Choroid plexus epithelial cell (primary cell): Measurements from ENCODE around the gene EWSR1.

Experiments
- DNase-seq: peaks from one replicate; pipeline ENCODE4 v3.0.0-alpha.2; 2010; ENCODE audit warnings: low read depth
- H3K4me3 ChIP-seq: 2 replicates; pipeline ENCODE4 v1.5.1; 2011; ENCODE audit warnings: low read depth, mild to moderate bottlenecking, control low read depth, low read length, moderate library complexity
- TF ChIP-seq, protein P1 (sequence below): conservative IDR thresholded peaks from 2 replicates; pipeline ENCODE4 v1.5.1; 2011; ENCODE audit warnings: low read depth, mild to moderate bottlenecking, control low read depth, inconsistent platforms, low read length, moderate library complexity

The EWSR1 gene

DNA sequence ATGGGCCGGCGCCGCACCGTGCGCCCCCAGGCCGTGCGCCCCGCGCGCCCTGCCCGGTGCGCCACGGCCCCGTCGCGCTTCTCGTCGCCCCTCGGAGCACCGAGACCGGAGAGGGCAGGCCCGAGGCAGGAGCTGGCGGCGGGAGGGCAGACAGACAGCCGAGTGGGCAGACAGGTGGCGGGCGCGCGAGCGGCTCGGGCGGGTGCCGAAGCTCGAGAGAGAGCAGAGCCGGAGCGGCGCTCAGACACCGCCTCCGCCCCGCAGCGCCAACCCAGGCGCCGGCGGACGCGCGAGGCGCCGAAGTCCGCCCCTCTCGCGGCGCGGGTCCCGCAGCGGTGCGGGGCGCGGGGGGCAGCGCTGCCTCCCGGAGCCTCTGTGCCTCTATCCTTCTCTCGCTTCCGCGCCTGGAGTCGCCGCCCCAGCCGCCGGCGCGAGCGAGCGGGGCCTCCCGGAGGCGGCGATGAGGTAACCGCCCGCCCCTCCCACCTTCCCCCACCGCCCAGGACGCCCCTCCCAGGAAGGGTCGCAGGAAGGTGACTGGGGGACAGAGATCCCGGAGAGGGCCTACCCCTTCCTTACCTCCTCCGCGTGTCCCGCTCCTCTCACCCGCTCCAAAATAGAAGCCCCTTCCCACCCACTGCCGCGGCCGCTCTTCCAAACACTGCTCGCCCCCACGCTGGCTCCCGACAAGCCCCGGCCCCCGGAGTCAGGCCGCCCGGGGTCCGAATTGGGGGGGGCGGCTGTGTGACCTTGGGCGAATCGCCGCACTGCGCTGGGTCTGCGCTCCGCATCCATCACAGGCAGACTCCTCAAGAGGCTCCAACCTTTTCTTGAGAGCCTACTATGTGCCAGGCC lies 47.4 kb downstream of the EWSR1 start, which contains the start of gene RASL10A:
RASL10A (minus strand) TSS at position 412 of the 855 bp plus-strand sequence. CDS start 451 bp downstream, outside the sequence.
- DNase-seq, result no peak
- peak within 1 kb of the TSS; percentile 26 for H3K4me3 ChIP-seq
- TF ChIP-seq, protein P1, sequence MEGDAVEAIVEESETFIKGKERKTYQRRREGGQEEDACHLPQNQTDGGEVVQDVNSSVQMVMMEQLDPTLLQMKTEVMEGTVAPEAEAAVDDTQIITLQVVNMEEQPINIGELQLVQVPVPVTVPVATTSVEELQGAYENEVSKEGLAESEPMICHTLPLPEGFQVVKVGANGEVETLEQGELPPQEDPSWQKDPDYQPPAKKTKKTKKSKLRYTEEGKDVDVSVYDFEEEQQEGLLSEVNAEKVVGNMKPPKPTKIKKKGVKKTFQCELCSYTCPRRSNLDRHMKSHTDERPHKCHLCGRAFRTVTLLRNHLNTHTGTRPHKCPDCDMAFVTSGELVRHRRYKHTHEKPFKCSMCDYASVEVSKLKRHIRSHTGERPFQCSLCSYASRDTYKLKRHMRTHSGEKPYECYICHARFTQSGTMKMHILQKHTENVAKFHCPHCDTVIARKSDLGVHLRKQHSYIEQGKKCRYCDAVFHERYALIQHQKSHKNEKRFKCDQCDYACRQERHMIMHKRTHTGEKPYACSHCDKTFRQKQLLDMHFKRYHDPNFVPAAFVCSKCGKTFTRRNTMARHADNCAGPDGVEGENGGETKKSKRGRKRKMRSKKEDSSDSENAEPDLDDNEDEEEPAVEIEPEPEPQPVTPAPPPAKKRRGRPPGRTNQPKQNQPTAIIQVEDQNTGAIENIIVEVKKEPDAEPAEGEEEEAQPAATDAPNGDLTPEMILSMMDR, result no peak

DNA sequence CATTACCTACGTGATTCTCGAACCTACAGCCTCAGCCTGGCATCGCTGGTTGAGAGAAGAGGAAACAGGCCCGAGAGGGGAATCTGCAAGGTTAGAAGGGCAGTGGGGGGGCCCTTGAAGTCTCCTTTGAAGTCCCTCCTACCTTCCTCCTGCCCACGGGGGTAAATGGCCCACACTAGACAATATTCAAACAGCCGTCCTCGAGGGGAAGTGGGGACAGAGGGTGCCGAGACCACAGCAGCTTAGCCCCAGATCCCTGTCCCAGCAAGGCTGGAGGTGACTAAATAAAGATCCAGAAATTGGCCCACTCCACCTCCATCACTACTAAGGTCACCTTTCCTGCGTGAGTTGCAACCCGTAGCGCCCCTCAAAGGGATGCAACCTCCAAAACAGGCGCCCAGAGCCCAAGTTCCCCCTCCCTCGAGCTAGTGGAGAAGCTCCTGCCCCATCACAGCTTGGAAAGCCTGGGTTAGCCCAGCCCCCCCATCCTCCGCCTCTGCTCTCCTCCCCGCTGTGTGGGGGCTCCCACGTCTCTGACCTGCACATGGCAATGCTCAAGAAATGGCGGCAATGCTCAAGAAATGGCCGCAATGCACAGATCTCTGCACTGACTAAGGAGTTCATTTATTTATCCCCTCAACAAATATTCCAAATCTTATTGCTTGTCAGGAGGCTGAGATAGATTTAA lies 48.2 kb downstream of the EWSR1 start:
- DNase-seq, result no peak
- TF ChIP-seq, protein P1, result no peak
- no peak overlapping the region for H3K4me3 ChIP-seq

DNA sequence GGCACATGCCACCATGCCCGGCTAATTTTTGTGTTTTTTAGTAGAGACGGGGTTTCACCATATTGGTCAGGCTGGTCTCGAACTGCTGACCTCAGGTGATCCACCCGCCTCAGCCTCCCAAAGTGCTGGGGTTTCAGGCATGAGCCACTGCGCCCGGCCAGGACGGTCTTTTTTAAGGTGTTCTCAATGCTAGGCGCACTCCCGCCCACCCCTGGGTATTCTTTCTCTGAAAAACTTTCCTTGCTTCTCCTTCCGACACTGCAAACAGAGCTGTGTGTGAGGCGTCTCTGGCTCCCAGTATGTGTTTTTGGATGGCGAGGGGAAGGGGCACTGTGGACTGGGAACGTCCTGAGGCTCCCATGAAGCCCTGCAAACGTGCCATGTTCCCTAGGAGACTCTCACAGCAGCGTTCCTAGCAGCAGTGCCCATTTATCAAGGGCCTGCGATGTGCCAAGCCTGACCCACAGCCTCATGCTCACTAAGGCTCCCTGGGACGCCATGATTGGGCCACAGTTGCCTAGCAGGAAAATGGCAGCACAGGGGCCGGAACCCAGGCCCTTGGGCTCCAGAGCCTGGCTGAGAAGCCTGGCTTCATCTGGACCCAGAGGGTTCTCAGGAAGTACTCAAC lies 49.9 kb downstream of the EWSR1 start:
- TF ChIP-seq, protein P1, result no peak
- H3K4me3 ChIP-seq, result no peak overlapping the region
- DNase-seq, result no peak

DNA sequence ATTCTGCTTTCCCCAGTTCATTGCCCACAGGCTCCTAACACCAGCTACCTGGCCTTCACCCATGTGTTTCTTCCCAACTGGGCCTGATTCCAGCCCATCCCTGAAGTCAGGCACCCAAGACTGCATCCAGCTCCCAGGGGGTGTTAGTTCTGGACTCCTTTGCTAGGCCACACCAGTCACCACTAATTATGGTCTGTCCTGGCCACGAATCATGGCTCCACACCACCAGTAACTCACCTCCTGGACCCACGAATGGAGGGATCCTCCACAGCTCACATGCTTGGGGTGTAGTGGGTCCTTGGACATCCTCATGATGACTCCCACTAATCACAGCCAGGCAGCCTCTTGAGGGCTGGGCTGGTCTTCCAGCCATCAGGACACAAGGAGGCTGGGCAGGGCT lies 51.0 kb downstream of the EWSR1 start:
- H3K4me3 ChIP-seq, result no peak overlapping the region
- TF ChIP-seq, protein P1, result no peak
- no peak for DNase-seq

DNA sequence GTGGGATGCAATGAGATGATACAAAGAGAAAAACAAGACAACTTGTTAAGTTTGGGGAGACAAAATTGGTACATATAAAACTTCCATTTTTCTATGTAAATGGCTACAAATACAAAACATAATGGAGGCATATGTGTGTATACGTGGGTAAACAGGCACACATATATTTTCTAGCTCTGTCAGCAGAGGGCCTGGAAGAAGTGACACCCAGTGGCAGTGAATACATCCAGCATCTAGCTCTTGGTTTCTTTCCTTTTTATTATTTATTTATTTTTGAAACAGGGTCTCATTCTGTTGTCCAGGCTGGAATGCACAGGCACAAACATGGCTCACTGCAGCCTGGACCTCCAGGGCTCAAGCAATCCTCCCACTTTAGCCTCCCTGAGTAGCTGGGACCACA lies 52.5 kb downstream of the EWSR1 start:
- TF ChIP-seq, protein P1, result peak; percentile 49
- no peak overlapping the region for H3K4me3 ChIP-seq
- DNase-seq, result no peak

DNA sequence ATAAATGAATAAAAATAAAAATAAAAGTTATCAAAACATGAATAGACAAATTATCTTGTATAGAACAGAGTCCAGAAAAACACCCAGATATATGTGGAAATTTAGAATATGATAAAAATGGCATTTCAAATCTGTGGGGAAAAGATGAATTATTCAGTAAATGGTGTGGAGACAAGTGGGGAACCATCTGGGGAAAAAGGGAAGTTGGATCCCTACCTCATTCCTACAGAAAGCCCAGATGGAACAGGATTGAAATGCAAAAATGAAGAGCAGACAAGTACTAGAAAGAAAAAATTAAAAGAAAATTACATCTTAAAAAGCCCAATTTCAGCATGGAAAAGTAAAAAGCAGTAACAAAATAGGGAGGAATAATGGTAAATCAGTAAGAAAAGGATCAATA lies 55.6 kb downstream of the EWSR1 start:
- no peak for DNase-seq
- TF ChIP-seq, protein P1, result no peak
- no peak overlapping the region for H3K4me3 ChIP-seq
